Measurements from ENCODE around the gene GAK.

GAK gene

DNA sequence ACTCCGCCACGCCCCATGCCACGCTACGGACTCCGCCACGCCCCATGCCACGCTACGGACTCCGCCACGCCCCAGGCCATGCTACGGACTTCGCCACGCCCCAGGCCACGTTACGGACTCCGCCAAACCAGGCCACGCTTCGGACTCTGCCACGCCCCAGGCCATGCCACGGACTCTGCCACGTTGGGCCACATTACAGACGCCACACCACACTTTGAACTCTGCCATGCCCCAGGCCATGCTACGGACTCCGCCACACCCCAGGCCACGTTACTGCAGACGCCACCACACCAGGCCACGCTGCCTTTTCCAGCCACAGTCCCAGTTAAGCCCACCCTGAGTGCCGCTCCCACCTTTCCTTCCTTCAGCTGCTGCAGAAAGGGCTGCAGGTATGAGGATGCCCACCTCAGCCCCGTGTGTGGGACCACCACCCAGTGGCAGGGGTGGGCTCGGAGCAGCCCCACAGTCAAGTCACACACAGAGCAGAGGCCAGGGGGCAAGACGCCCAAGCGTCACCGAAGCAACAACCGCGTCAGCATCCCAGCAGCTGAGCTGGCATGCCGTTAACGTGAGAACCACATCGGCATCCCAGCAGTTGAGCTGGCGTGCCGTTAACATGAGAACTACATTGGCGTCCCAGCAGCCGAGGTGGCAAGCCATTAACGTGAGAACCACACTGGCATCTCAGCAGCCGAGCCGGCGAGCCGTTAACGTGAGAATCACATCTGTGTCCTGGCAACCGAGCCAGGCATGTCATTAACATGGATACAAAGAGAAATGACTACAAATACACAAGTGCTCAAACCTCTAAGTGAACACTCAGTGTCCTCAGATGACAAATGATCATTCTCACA lies 26.4 kb downstream of the GAK start:
- no peak for DNase-seq

DNA sequence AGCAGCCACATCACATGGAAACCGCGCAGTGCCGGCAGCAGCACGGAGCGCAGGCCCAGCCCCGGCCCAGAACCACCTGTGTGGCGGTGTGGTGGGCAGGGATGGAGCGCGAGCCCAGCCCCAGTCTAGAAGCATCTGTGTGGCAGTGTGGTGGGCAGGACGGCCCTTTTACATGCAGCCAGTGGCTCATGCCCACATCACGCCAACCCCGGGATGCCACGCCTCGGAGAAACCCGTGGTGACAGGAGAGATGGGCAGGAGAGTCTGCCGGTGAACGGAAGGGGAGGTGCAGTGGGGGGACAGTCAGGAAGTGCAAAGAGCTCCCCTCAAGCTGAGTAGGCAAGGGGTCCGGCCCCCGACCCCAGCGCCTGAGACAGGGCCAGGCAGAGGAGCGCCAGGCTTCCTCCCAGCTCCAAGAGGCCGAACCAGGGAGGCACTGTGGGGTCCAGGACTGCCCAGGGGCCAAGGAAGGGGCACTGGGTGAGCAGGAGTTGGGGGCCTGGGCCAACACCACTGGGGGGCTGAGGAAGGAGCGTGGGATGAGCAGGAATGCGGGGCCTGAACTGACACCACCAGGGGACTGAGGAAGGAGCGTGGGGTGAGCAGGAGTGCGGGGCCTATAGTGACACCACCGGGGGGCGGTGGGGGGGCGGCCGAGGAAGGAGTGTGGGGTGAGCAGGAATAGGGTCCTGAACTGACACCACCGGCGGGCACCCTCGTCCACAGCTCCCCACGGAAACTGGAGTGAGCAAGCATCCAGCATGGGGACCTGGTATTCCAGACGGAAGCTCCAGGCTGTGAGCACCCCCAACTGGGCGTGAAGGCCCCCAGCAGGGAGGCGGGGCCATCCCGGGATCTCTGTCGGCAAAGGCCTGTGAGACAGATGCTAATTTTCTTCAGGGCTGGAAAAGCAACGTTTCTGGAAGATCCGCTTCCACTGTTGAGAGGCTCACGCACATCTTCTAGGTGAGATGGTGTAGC lies 28.8 kb downstream of the GAK start:
- no peak for DNase-seq

- DNase-seq = no peak
Observed at GRCh38 chr4:901192-901910, 30.8 kb downstream of the GAK start.

DNA sequence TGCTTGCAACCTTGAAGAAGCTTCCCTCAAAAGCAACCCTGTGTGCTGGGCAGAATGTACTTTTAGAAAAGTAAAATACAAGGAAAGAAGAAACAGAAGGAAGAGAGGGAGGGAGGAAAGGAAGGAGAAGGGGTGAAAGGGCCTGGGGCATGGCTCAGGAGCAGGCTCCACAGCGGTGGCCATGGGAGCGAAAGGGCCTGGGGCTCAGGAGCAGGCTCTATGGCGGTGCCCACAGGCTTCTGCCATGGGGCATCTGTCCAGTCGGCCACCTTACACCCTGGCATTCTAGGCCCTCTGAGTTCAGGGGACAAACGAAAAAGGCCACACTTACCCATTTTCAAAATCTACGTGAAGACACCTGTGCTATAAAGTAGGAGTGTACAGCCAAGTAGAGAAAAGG lies 31.4 kb downstream of the GAK start:
- no peak for DNase-seq

DNA sequence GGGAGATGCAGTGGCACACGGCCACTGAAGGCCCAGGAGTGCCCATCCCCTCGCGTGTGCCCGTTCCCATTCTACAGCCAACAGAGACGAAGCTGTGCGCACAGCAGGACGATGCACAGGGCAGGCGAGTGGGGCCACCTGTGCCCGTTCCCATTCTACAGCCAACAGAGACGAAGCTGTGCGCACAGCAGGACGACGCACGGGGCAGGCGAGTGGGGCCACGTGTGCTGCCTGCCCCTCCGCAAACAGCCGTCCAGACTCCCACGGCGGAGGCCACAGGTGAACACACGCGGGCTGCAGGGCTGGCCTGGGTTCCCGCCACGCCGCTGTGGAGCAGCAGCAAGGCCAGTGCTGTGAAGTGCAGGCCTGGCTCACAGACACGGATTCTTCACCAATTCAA lies 32.0 kb downstream of the GAK start:
- no peak for DNase-seq

DNA sequence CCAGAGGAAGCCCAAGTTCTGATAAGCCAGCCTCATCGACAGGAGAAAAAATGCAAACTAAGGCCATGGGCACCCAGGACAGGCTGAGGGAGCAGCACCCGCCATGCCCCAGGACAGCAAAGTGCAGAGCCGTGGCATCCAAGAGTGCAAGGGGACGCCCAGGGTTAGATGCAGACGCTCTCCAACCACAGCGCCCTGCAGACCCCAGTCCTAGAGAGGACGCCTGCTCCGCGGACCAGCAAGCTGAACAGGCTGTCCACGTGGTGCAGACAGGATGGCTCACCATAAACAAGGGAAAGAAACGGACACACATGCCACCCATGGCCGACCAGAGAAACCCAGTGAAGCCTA lies 32.6 kb downstream of the GAK start:
- no peak for DNase-seq

DNA sequence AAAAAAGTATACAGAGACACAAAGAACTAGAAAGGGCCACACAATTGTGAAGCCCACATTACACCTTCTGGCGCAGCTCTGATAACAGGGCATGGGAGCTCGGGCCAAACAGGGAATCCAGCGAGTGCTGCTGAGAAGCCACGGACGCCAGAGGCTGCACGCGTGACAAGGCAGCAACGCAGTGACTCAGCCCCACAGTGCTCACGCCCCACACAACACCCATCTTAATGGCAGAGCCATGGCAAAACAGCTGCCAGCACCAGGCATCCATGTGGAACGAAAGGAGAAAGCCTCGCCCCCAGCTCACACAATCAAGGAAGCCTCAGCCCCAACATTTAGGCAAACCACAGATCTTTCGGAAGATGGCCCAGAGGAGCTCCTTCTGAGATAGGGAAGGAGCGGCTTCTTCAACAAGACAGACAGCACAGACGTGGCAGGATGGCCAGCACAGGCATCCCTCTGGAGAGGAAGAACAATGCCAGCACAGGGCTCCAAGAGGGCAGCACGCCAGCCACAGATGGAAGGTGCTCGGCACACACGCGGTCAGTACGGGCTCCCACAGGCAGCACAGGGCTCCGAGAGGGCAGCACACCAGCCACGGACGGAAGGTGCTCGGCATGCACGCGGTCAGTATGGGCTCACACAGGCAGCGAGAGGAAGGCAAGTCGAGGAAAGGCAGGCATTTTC lies 33.1 kb downstream of the GAK start:
- no peak for DNase-seq

GRCh38 chr4:898123-898522 lies 34.0 kb downstream of the GAK start:
- no peak for DNase-seq

DNA sequence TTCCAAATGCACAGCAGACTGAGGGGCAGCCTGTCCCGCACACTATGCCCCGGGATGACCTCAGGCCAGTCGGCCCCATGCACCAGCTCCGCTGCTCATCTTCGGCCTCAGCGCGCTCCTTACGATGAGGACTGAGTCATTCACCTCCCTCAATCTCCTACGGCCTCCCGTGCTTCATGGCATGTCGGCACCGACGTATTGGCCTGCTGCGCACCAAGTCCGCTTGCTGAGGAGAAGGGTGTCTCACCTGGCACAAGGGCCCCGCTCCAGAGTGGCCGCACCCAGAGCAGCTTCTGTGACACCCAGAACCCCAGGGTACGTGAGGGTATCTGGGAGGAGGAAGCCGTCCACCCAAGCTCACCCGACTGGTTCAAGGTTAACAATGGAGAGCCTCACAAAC lies 35.5 kb downstream of the GAK start:
- no peak for DNase-seq

DNA sequence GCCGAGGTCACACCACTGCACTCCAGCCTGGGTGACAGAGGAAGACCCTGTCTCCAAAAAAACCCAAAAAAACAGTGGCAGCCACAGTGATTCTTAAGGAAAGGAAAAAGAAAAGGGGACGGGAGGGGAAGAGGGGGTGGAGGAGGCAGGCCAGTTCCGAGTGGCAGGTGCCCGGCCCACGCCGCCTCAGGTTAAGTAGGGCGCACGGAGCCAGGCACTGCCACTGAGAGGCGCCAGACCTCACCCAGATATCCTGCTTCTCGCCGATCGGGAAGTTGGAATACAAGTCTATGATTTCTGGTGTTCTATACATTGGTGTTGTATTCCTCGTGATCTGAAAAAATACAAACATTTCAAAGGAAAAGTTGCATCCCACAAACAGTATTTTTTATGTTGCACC lies 35.9 kb downstream of the GAK start:
- DNase-seq = no peak

DNA sequence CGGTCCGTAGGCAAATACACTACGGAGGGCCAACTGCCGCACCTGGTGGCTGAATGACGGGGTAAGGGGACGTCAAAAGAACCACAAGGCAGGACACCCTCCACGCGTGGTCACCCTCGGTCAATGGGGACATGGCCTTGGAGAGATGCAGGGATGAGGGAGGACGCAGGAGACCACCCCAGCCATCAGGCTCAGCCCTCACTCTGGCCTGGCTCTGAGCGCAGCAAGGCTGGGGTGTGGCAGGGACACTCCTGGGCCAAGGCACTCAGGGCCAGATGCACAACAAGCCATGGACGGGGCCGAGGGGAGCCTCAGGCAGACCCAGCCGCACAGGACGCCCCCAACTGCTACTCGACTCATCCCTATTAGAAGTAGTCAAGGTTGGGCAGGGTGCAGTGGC lies 36.5 kb downstream of the GAK start:
- DNase-seq = no peak

GRCh38 chr4:893995-894705 lies 38.0 kb downstream of the GAK start:
- DNase-seq = no peak

- no peak for DNase-seq
Observed at GRCh38 chr4:893276-893994, 38.7 kb downstream of the GAK start.

DNA sequence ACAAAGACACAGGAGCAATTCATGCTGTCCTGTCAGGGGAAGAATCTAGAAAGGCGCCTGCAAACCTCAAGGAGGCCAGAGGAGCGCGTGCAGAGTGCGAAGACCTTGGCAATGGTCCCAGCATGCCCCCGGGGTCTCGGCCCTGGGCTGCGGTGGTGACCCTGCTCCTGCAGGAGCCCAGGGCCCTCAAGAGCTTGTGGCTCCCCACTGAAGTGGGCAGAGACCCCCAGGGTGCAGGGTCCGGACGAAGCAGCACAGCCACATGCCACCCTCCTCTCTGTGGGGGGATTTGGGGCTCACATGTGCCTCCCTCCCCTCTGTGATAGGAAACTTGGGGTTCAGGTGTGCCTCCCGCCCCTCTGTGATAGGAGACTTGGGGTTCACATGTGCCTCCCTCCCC lies 39.3 kb downstream of the GAK start:
- no peak for DNase-seq

- no peak for DNase-seq
Observed at GRCh38 chr4:891747-892146, 40.4 kb downstream of the GAK start.

- no peak for DNase-seq
Observed at GRCh38 chr4:890036-890695, 42.0 kb downstream of the GAK start.

GRCh38 chr4:889516-889915 lies 42.6 kb downstream of the GAK start:
- no peak for DNase-seq

GRCh38 chr4:888029-888428 lies 44.1 kb downstream of the GAK start:
- DNase-seq = no peak

GRCh38 chr4:887034-887763 lies 44.9 kb downstream of the GAK start:
- no peak for DNase-seq

DNA sequence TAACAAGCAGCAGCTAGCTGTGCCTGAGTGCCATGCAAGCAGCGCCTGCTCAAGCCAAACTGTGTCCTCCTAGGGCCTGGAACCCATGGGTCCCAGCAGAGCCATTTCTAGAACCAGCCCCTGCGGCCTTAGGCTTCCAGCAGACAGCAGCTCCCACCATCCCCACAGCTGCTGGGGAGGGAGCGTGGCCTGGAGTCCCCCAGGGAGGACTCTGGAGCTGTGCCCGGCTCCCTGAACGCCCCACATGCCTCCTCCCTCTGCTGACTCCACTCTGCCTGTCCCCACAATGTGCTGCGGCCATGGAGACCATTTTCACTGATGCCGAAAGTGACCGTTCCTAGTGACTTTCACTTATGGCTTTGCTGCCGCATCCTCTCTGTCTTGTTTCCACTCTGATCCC lies 45.9 kb downstream of the GAK start:
- DNase-seq = no peak

Data from activated CD4-positive, alpha-beta T cell treated with anti-CD3 and anti-CD28 coated beads for 1 hour (primary cell).